ENCODE data around the gene SPATA24. TPM values are rescaled to one million over a fixed set of nuclear protein-coding genes. Genes with fewer than 3 reads are reported as not detected.
"Not testable (repeated sequence)": the region's sequence is repeated elsewhere in the genome, so short reads cannot be mapped to it uniquely, and the experiment has no call there.

SPATA24 gene
- total RNA-seq, result 1 to 10 TPM; 6.3 to 6.4 TPM

GRCh38 chr5:139403787-139404483, at the start of gene SPATA24:
SPATA24 (minus strand) TSS chr5:139404089; CDS start chr5:139404060, 29 bp downstream.
- POLR2A ChIA-PET, result interaction anchor here (0.7 to 4.6 kb wide), 8 partner anchors 8 to 157 kb away, joined by 3 to 28 read pairs (median 4); partner anchors contain the start of genes MATR3, MZB1 and UBE2D2
- Mint-ChIP-seq H3K36me3 (peaks cover 4% of the 10 kb centered on the region), H3K27ac (peak within 1 kb of the TSS; percentile 100)

GRCh38 chr5:139451878-139452660, 48.2 kb upstream of the SPATA24 start:
- ATAC-seq (ENCODE audit: low read depth), result no peak
- H3K27ac Mint-ChIP-seq, result no peak overlapping the region
- POLR2A ChIA-PET, result no interaction called here
- no peak overlapping the region for H3K4me3 Mint-ChIP-seq
- H3K9me3 Mint-ChIP-seq, result no peaks in the 10 kb centered on the region
- peaks cover 27% of the 10 kb centered on the region for H3K4me1 Mint-ChIP-seq
- DNase-seq, result no peak
- no peaks in the 10 kb centered on the region for H3K36me3 Mint-ChIP-seq
- peaks cover 8% of the 10 kb centered on the region for H3K27me3 Mint-ChIP-seq

More at GRCh38 chr5:139403787-139404483, at the start of gene SPATA24:
- Mint-ChIP-seq H3K27me3 (no peaks in the 10 kb centered on the region), H3K4me1 (peaks cover 35% of the 10 kb centered on the region), H3K4me3 (peak within 1 kb of the TSS; percentile 96), H3K9me3 (no peaks in the 10 kb centered on the region)
- peak; percentile 94 for ATAC-seq (ENCODE audit: low read depth)
- peak; percentile 96 for DNase-seq

- Mint-ChIP-seq H3K27me3 (peaks cover 10% of the 10 kb centered on the region), H3K4me3 (no peak overlapping the region), H3K27ac (no peak overlapping the region), H3K36me3 (no peaks in the 10 kb centered on the region), H3K9me3 (no peaks in the 10 kb centered on the region), H3K4me1 (peaks cover 25% of the 10 kb centered on the region)
- ATAC-seq (ENCODE audit: low read depth) (no peak), DNase-seq (no peak)
- POLR2A ChIA-PET, result no interaction called here
Measured at GRCh38 chr5:139451176-139451575, 47.3 kb upstream of the SPATA24 start.

- H3K4me1 Mint-ChIP-seq, result peaks cover 18% of the 10 kb centered on the region
- DNase-seq (no peak), ATAC-seq (ENCODE audit: low read depth) (no peak)
- H3K36me3 Mint-ChIP-seq, result no peaks in the 10 kb centered on the region
- H3K4me3 Mint-ChIP-seq, result no peak overlapping the region
- H3K9me3 Mint-ChIP-seq, result no peaks in the 10 kb centered on the region
- POLR2A ChIA-PET, result interaction anchor here (0.7 to 0.8 kb wide), 2 partner anchors 11 to 35 kb away, joined by 3 to 4 read pairs; partner anchors contain the start of gene STING1
- peaks cover 16% of the 10 kb centered on the region for H3K27me3 Mint-ChIP-seq
- no peak overlapping the region for H3K27ac Mint-ChIP-seq
Measured at GRCh38 chr5:139446956-139447779, 43.3 kb upstream of the SPATA24 start.

GRCh38 chr5:139445325-139446170, 41.7 kb upstream of the SPATA24 start:
- POLR2A ChIA-PET, result interaction anchor here (1.5 kb wide), 1 partner anchor 37 kb away, joined by 7 read pairs; the partner anchor contains the start of gene STING1
- Mint-ChIP-seq H3K36me3 (no peaks in the 10 kb centered on the region), H3K27ac (no peak overlapping the region), H3K4me3 (no peak overlapping the region), H3K9me3 (no peaks in the 10 kb centered on the region), H3K27me3 (peaks cover 25% of the 10 kb centered on the region), H3K4me1 (peaks cover 24% of the 10 kb centered on the region)
- ATAC-seq (ENCODE audit: low read depth) (no peak), DNase-seq (no peak)

- Mint-ChIP-seq H3K9me3 (no peaks in the 10 kb centered on the region), H3K27ac (no peak overlapping the region), H3K36me3 (no peaks in the 10 kb centered on the region), H3K4me3 (peak overlapping the region; percentile 37), H3K27me3 (peaks cover 22% of the 10 kb centered on the region), H3K4me1 (peaks cover 32% of the 10 kb centered on the region)
- POLR2A ChIA-PET, result interaction anchor here (0.5 to 1.2 kb wide), 2 partner anchors 14 to 120 kb away, joined by 3 read pairs; no protein-coding TSS in a partner anchor
- DNase-seq, result no peak
- no peak for ATAC-seq (ENCODE audit: low read depth)
Measured at GRCh38 chr5:139443831-139444453, 40.1 kb upstream of the SPATA24 start.

GRCh38 chr5:139440416-139440815, 36.5 kb upstream of the SPATA24 start:
- not testable (repeated sequence) for H3K4me3 Mint-ChIP-seq; H3K27ac Mint-ChIP-seq; DNase-seq; H3K36me3 Mint-ChIP-seq; ATAC-seq (ENCODE audit: low read depth); H3K9me3 Mint-ChIP-seq
- H3K27me3 Mint-ChIP-seq, result peaks cover 14% of the 10 kb centered on the region
- POLR2A ChIA-PET, result interaction anchor here (0.6 to 2.3 kb wide), 4 partner anchors 10 to 121 kb away, joined by 3 to 14 read pairs (median 5); partner anchors contain the start of genes STING1 and UBE2D2
- peaks cover 27% of the 10 kb centered on the region for H3K4me1 Mint-ChIP-seq

GRCh38 chr5:139439013-139439903, 35.4 kb upstream of the SPATA24 start, which contains the start of gene DNAJC18:
DNAJC18 (minus strand) TSS chr5:139439525; CDS start chr5:139439445, 80 bp downstream.
- H3K36me3 Mint-ChIP-seq, result peaks cover 3% of the 10 kb centered on the region

GRCh38 chr5:139438707-139439012, 34.8 kb upstream of the SPATA24 start:
- H3K36me3 Mint-ChIP-seq, result peaks cover 3% of the 10 kb centered on the region
- ATAC-seq (ENCODE audit: low read depth), result no peak
- peaks cover 24% of the 10 kb centered on the region for H3K4me1 Mint-ChIP-seq
- no peak for DNase-seq
- H3K9me3 Mint-ChIP-seq, result no peaks in the 10 kb centered on the region
- H3K27me3 Mint-ChIP-seq, result peaks cover 14% of the 10 kb centered on the region
- H3K4me3 Mint-ChIP-seq, result peak overlapping the region; percentile 99
- H3K27ac Mint-ChIP-seq, result peak overlapping the region; percentile 100
- POLR2A ChIA-PET, result interaction anchor here (0.5 to 2.3 kb wide), 9 partner anchors 9 to 80 kb away, joined by 3 to 14 read pairs (median 3); partner anchors contain the start of gene STING1

More at GRCh38 chr5:139439013-139439903, 35.4 kb upstream of the SPATA24 start, which contains the start of gene DNAJC18:
- H3K27me3 Mint-ChIP-seq, result peaks cover 14% of the 10 kb centered on the region
- H3K27ac Mint-ChIP-seq, result peak within 1 kb of the TSS; percentile 100
- H3K4me3 Mint-ChIP-seq, result peak within 1 kb of the TSS; percentile 99
- peaks cover 27% of the 10 kb centered on the region for H3K4me1 Mint-ChIP-seq
- POLR2A ChIA-PET, result interaction anchor here (0.5 to 2.3 kb wide), 14 partner anchors 10 to 122 kb away, joined by 3 to 14 read pairs (median 4); partner anchors contain the start of genes SMIM33, STING1 and UBE2D2
- no peaks in the 10 kb centered on the region for H3K9me3 Mint-ChIP-seq
- ATAC-seq (ENCODE audit: low read depth), result peak; percentile 90
- DNase-seq, result peak; percentile 88

- Mint-ChIP-seq H3K9me3 (no peaks in the 10 kb centered on the region), H3K27me3 (no peaks in the 10 kb centered on the region), H3K4me3 (no peak overlapping the region), H3K4me1 (peaks cover 16% of the 10 kb centered on the region), H3K27ac (no peak overlapping the region), H3K36me3 (peaks cover 3% of the 10 kb centered on the region)
- POLR2A ChIA-PET, result interaction anchor here (1.1 to 1.5 kb wide), 2 partner anchors 12 to 121 kb away, joined by 3 to 4 read pairs; no protein-coding TSS in a partner anchor
- no peak for DNase-seq
- no peak for ATAC-seq (ENCODE audit: low read depth)
Measured at GRCh38 chr5:139435676-139436075, 31.8 kb upstream of the SPATA24 start.

- Mint-ChIP-seq H3K4me1 (peaks cover 6% of the 10 kb centered on the region), H3K9me3 (no peaks in the 10 kb centered on the region), H3K27ac (no peak overlapping the region), H3K27me3 (no peaks in the 10 kb centered on the region), H3K36me3 (peaks cover 8% of the 10 kb centered on the region), H3K4me3 (no peak overlapping the region)
- POLR2A ChIA-PET, result no interaction called here
- ATAC-seq (ENCODE audit: low read depth) (no peak), DNase-seq (no peak)
Measured at GRCh38 chr5:139431706-139432105, 27.8 kb upstream of the SPATA24 start.

All from activated naive CD8-positive, alpha-beta T cell treated with anti-CD3 and anti-CD28 coated beads, Interleukin-2, amount 10 ng/mL, durations not matched to agents 7 days and 5 days (primary cell).